ENCODE measurements around the gene HMBS.
"Not testable (repeated sequence)": the region's sequence is repeated elsewhere in the genome, so short reads cannot be mapped to it uniquely, and the experiment has no call there.

Gene HMBS
- 5.9 to 9.6 reads per million in 2 donors for total RNA-seq

DNA sequence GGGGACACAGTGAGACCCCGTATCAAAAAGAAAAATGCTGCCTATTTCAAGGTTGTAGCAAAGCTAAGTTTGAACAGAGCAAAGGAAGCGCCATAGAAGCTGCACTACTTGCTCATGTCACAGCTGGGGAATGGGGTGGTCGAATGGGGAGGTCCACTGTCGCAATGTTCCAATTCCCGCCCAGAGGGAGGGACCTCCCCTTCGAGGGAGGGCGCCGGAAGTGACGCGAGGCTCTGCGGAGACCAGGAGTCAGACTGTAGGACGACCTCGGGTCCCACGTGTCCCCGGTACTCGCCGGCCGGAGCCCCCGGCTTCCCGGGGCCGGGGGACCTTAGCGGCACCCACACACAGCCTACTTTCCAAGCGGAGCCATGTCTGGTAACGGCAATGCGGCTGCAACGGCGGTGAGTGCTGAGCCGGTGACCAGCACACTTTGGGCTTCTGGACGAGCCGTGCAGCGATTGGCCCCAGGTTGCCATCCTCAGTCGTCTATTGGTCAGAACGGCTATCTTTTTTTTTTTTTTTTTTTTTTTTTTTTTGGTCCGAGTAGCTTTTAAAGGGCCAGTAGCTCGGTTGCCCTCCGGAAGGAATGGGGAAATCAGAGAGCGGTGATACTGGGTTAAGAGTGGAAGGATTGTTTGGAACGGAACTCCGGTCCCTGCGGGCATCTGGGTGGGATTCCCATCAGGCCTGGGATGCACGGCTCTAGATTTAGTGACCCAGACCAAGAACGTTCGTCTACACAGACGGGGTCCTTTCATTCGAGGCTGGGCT is at the start of gene HMBS:
Gene HMBS, plus strand, starts transcription at position 219 of the 774 bp plus-strand sequence. Its CDS starts 153 bp downstream, at position 372.
- peak; percentile 86 for DNase-seq

DNA sequence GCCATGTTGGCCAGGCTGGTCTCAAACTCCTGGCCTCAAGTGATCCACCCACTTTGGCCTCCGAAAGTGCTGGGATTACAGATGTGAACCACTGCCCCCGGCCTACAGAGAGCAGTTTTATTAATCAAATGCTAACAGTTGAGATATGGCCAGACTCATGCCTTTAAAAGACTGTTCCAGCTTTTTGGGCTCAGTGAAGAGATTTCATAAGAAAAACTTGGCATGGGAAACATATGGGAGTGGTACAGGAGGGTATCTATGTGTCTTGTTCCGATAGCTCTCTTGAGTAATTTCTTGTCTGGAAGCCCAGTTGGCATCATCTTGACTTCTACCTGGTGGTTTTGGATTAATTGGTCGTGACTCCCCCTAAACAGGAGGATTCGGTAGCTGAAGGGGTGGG is 45.8 kb upstream of the HMBS start:
- no peak for DNase-seq

DNA sequence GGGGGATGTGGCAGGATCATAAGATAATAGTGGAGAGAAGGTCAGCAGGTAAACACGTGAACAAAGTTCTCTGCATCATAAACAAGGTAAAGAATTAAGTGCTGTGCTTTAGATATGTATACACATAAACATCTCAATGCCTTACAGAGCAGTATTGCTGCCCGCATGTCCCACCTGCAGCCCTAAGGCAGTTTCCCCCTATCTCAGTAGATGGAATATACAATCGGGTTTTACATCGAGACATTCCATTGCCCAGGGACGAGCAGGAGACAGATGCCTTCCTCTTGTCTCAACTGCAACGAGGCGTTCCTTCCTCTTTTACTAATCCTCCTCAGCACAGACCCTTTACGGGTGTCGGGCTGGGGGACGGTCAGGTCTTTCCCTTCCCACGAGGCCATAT is 45.2 kb upstream of the HMBS start:
- DNase-seq: not testable (repeated sequence)

DNA sequence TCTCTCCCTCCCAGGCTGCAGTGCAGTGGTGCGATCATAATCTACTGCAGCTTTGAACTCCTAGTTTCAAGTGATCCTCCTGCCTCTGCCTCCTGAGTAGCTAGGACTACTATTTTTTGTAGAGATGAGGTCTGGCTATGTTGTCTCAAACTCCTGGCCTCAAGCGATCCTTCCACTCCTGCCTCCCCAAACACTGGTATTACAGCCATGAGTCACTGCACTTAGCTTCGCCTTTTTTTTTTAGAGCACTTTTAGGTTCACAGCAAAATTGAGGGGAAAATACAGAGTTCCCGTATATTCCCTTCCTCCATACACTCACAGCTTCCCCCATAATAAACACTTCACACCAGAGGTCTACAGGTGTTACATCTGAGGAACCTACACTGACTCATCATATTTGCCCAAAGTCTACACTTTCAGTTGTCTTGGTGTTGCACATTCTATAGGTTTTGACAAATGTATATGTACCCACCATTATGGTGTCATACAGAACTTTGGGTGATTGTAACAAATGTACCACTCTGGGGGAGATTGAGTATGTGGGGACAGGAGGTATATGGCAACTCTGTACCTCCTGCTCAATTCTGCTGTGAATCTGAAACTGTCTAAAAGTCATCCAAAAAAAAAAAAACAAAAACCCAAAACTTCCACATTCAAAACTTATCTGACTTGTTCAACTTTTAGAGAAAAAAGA is 42.7 kb upstream of the HMBS start:
- DNase-seq: no peak

DNA sequence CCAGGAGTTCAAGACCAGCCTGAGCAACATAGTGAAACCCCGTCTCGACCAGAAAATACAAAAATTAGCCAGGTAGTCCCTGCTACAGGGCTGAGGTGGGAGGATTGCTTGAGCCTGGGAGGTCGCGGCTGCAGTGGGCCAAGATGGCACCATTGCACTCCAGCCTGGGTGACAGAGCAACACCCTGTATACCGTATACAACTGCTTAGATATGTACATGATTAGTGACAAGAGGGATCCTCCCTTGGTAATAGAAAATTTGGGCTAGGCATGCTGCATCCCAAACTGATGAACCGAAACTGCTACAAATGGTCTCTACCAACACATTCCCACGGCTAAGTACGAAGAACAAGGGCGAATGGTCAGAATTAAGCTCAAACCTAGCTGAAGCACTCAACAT is 41.8 kb upstream of the HMBS start:
- no peak for DNase-seq

DNA sequence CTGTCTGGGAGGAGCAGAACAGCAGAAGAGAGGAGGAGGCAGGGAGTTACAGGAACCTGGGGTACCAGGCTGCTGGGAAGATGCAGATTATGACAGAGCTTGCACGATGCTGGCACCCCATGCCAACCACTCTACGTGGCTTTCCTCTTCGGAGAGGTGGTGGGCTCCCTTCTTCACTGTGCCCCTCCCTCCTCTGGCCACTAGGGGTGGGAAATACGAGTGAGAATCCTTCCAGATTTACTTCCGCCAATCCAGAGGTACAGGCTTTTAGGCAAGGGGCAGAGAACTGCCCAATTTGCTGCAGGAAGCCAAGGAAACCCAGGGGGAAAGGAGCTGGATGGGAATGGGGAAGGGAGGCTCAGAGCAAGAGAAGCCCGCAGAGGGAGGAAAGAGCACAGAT is 40.0 kb upstream of the HMBS start:
- no peak for DNase-seq

DNA sequence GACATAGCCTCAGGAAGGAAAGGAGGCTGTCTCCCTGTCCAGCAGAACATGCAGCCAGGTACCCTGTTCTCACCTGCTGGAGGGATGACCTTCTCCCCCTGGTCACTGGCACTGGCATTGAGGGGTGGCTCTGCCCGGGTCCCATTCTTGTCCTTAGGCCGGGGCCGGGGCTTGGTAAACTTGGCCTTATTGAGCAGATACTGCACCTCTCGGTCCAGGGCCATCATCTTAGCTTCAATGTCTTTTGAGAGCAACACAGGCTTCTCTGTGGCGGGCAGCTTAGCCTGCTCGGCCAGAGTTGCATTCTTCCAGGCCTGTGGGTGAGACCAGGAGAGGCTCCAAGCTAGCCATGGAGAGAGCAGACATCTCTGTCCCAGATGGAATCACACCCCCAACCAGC is 38.2 kb upstream of the HMBS start:
- no peak for DNase-seq

DNA sequence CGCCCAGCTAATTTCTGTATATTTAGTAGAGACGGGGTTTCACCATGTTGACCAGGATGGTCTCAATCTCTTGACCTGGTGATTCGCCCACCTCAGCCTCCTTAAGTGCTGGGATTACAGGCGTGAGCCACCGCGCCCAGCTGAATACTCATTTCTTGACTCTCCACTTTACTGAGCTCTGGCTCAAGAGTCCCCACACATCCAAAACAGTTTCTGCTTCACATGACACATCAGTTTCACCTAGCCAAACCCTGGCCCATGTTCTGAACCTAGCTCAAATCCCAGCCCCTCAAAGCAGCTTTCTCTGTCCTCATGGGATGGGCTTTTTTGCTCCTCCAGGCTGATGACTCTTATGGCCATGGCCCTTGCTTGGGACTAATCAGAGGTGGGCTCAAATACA is 37.5 kb upstream of the HMBS start:
- DNase-seq: no peak

DNA sequence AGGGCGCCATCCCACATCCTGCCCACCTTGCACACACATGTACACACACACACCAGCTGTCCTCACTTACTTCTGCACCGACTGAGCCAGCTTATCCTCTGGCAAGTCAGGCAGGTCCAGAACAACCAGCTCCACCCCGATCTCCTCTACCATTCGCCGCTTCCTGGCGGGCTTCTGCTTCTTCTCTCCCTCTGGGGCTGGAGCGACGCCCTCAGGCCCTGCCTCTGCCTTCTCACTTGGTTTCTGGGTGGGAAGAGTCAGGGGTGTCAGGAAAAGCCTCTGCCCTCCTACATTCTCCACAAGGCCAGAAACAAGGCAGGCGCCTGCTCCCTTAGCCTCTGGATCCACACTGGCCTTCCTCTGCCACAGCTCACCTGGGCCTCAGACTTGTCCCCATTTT is 36.0 kb upstream of the HMBS start:
- DNase-seq: no peak

DNA sequence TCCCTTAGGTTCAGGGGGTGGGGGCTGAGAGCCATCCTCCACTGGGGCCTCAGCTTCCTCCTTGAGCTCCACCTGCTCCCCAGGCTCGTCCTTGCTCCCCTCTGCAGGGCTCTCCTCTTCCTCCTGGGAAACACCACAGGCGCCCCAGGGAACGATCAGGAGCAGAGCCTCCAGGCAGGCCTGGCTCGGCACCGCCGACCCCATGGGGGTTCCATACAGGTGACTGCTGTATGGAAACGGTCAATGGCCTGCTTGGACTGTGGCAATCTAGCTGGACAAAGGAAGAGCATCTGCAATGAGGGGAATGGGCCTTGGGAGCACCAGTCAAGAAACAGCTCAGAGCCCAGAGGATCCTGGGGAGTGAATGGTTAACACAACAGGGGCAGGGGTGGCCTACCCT is 35.6 kb upstream of the HMBS start:
- no peak for DNase-seq

DNA sequence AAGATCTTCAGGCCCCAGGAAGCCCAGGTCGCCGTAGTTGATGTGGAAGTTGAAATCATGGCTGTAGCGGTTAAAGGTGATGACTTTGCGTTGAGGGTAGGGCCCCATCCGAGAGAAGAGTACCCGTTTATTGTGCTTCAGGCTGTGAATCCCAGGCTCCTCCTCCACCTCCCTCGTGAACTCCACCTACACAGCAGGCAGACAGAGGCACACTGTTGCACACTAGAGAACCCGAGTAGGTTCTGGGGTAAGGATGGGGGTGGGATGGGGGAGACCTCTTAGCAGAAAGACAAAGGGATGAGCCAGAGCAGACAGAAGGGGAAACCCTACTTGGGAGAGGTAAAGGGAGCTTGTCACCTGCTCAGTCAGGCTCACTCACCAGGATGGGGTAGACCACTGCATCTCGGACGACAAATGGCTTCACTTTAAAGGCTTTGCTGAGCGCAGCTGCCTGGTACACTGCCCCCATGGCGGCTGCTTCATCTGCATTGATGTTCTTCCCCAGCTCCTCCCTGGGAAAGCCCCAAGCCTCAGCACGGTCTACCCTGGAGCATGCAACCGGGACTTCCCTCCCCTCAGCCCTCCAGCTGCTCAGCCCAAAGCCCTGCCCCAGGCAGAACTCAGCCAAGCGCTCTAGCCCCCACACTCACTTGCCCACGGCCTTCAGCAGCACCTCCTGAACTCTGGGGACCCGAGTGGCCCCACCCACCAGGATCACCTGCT is 33.1 kb upstream of the HMBS start:
- no peak for DNase-seq

DNA sequence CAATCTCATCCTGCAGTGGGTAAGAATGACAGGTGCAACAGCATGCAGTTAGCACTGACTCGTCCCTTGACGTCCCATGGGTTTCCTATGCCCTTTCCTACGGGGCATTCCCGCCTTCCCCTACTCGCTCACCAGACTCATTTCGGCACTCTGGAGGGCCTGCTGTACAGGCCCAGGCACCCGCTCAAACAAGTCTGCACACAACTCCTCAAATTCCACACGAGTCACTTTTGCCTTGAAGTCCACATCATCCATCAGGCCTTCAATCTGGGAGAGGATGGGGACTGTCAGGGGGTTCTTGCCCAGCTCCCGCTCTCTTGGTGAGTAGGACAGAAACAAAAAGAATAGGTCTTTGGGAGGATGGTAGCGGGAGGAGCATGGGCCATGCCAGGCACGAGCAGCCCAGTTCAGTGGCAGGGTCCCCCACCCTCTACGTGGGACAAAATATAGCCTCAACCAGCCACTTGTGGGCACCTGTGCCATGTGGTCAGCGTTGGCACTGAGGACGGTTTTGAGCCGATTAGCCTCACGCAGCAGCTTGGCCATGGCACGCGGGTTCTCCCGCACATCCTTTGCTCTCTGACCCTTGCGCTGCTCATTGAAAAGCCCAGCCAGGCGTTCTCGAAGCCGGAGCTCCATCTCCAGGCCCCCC is 32.4 kb upstream of the HMBS start:
- no peak for DNase-seq

DNA sequence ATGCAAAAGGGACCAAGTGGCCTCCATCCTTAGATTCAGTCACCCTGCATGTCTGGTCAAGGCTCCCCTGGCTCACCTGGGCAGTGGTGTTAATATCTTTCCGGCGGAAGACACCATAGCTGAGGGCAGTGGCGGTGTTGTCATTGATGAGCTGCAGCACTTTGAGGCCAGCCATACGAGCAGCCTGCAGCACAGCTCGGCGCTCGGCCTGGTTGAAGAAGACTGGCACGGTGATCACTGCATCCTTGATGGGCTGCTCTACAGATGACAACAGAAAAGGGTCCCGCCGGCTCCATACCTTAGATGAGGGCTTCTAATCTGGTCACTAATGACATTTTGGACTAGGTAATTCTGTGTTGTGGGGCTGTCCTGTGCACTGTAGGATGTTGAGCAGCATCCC is 30.3 kb upstream of the HMBS start:
- no peak for DNase-seq

DNA sequence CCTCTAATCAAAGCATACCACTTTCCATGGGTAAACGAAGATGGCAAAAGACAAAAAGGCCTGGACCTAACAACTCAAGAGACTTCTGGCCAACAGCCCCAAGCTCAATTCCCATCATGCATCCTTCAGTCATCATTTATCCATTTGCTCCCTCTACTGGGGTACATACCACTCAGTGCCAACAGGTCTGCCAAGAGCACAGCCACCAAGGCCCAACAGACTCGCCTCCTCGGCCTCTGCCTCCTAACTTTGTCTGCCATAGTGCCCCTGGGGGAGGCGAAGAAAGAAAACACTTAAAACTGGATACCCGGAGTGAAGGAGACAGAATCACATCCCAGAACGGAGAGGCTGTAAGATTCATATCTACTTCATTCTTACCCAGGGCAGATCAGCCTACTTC is 28.8 kb upstream of the HMBS start:
- no peak for DNase-seq

DNA sequence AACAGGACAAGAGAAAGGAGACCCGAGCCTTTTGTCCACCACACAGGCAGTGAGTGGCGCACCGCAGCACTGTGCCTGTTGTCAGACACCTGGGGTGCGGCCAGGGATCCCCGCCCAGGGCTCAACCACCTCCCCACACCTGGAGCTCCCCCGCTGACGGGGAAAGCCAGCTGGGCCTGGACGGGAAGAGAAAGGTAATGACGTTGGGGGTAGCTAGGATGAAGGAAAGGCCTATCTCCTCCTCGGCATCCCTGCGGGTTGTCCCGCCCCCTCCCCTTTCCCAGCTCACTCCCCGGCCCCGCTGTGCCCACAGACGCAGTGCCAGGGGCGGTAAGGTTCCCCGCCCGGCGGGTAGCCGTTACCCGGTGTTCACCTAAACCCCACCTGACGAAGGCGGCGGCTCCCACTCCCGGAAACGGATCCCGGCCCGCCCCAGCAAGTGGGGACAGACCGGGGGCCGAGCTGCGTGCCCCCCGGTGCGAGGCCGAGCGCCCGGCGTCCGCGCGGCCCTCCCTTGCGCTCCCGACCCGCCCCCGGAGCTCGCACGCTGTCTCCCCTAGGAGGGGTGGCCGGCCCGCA is 28.2 kb upstream of the HMBS start:
- peak; percentile 41 for DNase-seq

DNA sequence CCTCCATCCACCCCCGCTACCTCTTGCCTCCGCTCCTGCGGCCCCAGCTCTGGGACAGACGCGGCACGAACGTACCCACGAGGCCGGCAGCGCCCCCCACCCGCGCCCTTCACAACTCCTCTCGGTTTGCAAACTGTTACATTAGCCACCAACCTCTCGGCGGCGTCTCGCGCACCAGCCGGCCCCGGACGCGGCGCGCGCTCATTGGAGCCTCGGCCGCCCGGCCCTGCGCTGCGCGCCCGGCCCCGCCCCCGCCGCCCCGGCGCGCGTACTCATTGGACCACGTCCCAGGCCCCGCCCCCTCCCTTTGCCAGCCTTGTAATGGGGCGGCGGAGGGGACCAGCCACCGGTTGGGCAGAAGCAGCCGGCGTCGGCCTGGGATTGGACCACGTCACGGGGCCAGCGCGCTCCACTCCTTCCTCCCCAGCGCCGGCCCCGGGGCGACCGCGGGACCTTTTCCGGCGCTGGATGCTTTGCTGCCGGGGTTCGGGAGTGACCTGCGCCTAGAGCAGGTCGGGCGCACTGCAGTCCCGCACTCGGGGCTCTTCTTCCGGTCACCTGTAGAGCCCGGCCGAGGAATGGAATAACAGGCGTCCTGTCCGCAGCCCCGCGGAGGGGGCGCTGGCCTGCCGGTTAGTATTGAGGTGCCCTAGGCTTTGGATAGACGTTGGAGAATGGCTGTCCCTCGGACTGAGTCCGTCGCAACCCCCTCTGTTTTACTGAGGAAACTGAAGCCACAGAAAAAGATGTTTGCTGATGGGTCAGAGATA is 27.5 kb upstream of the HMBS start, which contains the start of gene HYOU1:
Gene HYOU1, minus strand, starts transcription at position 206 of the 770 bp plus-strand sequence. CDS start 1,045 bp downstream, outside the sequence.
- DNase-seq: peak; percentile 98

DNA sequence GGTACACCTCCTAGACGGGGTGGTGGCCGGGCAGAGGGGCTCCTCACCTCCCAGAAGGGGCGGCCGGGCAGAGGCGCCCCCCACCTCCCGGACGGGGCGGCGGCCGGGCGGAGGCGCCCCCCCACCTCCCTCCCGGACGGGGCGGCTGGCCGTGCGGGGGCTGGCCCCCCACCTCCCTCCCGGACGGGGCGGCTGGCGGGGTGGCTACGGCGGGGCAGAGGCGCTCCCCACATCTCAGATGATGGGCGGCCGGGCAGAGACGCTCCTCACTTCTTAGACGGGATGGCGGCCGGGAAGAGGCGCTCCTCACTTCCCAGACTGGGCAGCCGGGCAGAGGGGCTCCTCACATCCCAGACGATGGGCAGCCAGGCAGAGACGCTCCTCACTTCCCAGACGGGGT is 25.6 kb upstream of the HMBS start:
- not testable (repeated sequence) for DNase-seq

DNA sequence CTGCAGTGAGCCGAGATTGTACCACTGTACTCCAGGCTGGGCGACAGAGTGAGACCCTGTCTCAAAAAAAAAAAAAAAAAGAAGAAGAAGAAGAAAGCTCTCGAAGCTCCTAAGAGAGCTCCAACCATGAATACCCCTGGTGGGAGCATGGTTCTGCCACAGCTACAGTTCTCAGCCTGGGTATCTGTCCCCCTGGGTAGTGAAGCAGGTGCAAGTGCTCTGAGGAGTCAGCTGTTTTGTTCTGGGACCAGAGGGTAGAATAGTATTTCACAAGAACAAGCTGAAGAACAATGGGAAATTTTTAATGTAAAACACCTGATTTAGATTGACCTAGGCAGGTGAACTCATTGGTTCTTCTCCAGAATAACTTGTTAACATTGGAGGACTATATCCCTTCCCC is 23.4 kb upstream of the HMBS start:
- DNase-seq: no peak

DNA sequence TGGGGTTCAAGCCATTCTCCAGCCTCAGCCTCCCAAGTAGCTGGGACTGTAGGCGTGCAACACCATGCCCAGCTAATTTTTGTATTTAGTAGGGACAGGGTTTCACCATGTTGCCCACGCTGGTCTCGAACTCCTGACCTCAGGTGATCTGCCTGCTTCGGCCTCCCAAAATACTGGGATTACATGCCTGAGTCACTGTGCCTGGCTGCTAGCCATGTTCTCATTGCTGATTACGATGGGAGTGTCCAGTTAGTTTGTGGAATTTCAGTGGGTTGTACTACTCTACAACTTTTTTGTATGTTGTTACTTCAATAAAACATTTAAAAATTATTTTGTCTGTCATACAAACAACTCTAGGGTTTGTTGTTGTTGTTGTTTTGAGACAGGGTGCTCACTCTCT is 21.9 kb upstream of the HMBS start:
- DNase-seq: no peak

DNA sequence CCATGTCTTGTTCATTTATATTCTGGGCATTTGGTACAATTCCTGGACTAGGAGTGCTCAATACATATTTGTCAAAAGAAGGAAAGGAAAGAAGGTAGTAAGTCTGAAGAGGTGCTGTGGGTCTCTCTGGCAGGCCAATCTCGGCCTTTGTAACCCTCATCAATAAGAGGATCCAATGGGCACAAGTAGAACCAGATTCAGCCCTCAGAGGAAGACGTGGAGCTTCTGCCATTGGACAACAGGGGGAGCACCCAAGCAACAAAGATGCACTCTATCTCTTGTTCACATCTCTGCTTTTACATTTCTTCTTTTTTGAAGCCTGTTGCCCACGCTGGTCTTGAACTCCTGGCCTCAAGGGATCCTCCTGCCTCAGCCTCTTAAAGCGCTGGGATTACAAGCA is 19.3 kb upstream of the HMBS start:
- DNase-seq: no peak

DNA sequence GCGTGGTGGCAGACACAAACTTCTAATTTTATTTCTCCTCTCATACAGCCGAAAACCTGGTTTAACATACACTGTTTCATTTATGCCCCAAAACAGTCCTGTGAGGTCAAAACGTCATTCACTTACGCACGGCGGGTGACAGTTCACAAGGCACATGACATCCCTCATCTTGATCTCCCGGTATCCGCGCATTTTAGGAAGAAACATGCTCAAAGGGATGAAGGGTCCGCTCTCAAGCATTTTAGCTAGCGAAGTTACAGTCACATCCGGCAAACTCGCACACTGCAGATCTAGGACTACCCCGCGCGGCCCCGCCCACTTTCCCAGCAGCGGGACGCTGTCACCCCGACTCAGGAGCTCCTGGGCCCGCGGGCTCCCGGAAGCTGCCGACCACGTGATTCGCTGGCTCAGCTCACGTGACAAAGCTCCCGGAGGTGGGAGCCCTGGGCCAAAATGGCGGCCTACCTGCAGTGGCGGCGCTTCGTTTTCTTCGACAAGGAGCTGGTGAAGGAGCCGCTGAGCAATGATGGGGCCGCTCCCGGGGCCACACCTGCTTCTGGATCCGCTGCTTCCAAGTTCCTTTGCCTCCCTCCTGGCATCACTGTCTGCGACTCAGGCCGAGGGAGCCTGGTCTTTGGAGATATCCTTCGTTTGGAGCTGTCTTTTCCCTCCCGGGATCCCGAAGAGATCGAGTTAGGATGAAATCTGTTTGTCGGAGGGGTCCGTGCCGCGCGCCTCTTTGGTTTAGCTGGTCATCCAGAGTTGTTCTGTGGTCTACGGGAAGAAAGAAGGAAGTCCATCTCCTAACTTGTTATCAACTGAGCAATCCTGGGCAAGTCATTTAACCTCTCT is 17.1 kb upstream of the HMBS start, which contains the start of gene VPS11:
Gene VPS11, plus strand, starts transcription at position 448 of the 852 bp plus-strand sequence. Its CDS starts 6 bp downstream, at position 454.
- peak; percentile 98 for DNase-seq
